ENCODE measurements around the gene SLC6A1. TPM values are rescaled to one million over a fixed set of nuclear protein-coding genes. Genes with fewer than 3 reads are reported as not detected.

SLC6A1 gene
- total RNA-seq, 1 experiment from 2014 or later, result not detected

- intact Hi-C loops (cut with micrococcal nuclease), result no loop called here
- H2AFZ ChIP-seq (ENCODE audit: low read depth, low read length, poor library complexity, severe bottlenecking), result no peak overlapping the region
- H3K9me3 ChIP-seq (ENCODE audit: control insufficient read depth in 1 of 2, insufficient read depth in 1 of 2, low read depth in 1 of 2, low read length in 2 of 2), result no peaks in the 10 kb centered on the region
- ChIA-PET RAD21 (ENCODE audit: low non-redundant PET in 1 of 2, low total read pairs in 2 of 2, uncharacterized antibody in 2 of 2, unreplicated experiment in 2 of 2) (no interaction called here), POLR2A (no interaction called here), CTCF (no interaction called here)
- no peaks in the 10 kb centered on the region for H3K79me2 ChIP-seq (ENCODE audit: insufficient read depth, low read length)
- no peak overlapping the region for H3K27ac ChIP-seq (ENCODE audit: low read depth, low read length)
- ATAC-seq, result no peak
- H3K9ac ChIP-seq (ENCODE audit: low read length), result no peak overlapping the region
- no TSS peak for BruUV-seq (replicated peaks)
- no peaks in the 10 kb centered on the region for H3K4me1 ChIP-seq (ENCODE audit: control insufficient read depth in 1 of 2, insufficient read depth in 2 of 2, low read length in 2 of 2)
- H3K4me3 ChIP-seq (replicated peaks in 1 of 2; ENCODE audit: low read depth in 1 of 2, low read length in 2 of 2), result no peak overlapping the region
- peaks cover 31% of the 10 kb centered on the region for H3K27me3 ChIP-seq (ENCODE audit: insufficient read depth, low read length)
- no peak for DNase-seq (ENCODE audit: low read depth, low spot score)
- TF ChIP-seq ZNF274 (IDR thresholded peaks at IDR 0.05; ENCODE audit: low read depth, low read length) (no peak), CTCF (IDR thresholded peaks at IDR 0.05 in 2 of 3, conservative IDR thresholded peaks at IDR 0.05 in 1 of 3; ENCODE audit: borderline replicate concordance in 1 of 3, insufficient read depth in 1 of 3, low read depth in 2 of 3, low read length in 2 of 3) (no peak), POLR2A (IDR thresholded peaks at IDR 0.05; ENCODE audit: borderline replicate concordance, extremely low read depth, insufficient read depth, insufficient read length) (no peak), CBX3 (IDR thresholded peaks at IDR 0.05; ENCODE audit: low read depth) (no peak), MAX (IDR thresholded peaks at IDR 0.05) (no peak), POLR2AphosphoS5 (IDR thresholded peaks at IDR 0.05; ENCODE audit: low read depth, low read length) (no peak), FOSL1 (IDR thresholded peaks at IDR 0.05; ENCODE audit: low read depth) (no peak), RAD21 (IDR thresholded peaks at IDR 0.05; ENCODE audit: low read depth) (no peak)
- no peaks in the 10 kb centered on the region for H3K36me3 ChIP-seq (ENCODE audit: control insufficient read depth in 1 of 2, insufficient read depth in 2 of 2, low read length in 2 of 2)
- H3K9me2 ChIP-seq (ENCODE audit: insufficient read depth), result no peaks in the 10 kb centered on the region
- no peak overlapping the region for H3K4me2 ChIP-seq (ENCODE audit: low read length)
- no peaks in the 10 kb centered on the region for H4K20me1 ChIP-seq (ENCODE audit: insufficient read depth)
Observed at GRCh38 chr3:11035757-11036505, 43.4 kb downstream of the SLC6A1 start.

Measured in HCT116 (cell line).